ENCODE data around the gene FGD6.
"Not testable (repeated sequence)": the region's sequence is repeated elsewhere in the genome, so short reads cannot be mapped to it uniquely, and the experiment has no call there.

Gene FGD6

GRCh38 chr12:95204141-95204866 is 13.0 kb downstream of the FGD6 start:
- no peak for FAIRE-seq

- no peak for FAIRE-seq
Observed at GRCh38 chr12:95203487-95204030, 13.7 kb downstream of the FGD6 start.

GRCh38 chr12:95202691-95203486 is 14.4 kb downstream of the FGD6 start:
- FAIRE-seq: no peak

- FAIRE-seq: no peak
Observed at GRCh38 chr12:95201056-95201670, 16.1 kb downstream of the FGD6 start.

- FAIRE-seq: no peak
Observed at GRCh38 chr12:95200128-95200894, 17.0 kb downstream of the FGD6 start.

- no peak for FAIRE-seq
Observed at GRCh38 chr12:95198914-95199313, 18.4 kb downstream of the FGD6 start.

GRCh38 chr12:95197636-95198035 is 19.6 kb downstream of the FGD6 start:
- no peak for FAIRE-seq

- not testable (repeated sequence) for FAIRE-seq
Observed at GRCh38 chr12:95196875-95197569, 20.2 kb downstream of the FGD6 start.

GRCh38 chr12:95195122-95195521 is 22.1 kb downstream of the FGD6 start:
- no peak for FAIRE-seq

- no peak for FAIRE-seq
Observed at GRCh38 chr12:95193139-95193538, 24.1 kb downstream of the FGD6 start.

GRCh38 chr12:95192271-95192670 is 25.0 kb downstream of the FGD6 start:
- no peak for FAIRE-seq

- no peak for FAIRE-seq
Observed at GRCh38 chr12:95191060-95191696, 26.1 kb downstream of the FGD6 start.

GRCh38 chr12:95187865-95188415 is 29.3 kb downstream of the FGD6 start:
- FAIRE-seq: no peak

- FAIRE-seq: no peak
Observed at GRCh38 chr12:95185854-95186253, 31.4 kb downstream of the FGD6 start.

GRCh38 chr12:95185072-95185471 is 32.2 kb downstream of the FGD6 start:
- no peak for FAIRE-seq

GRCh38 chr12:95184121-95184520 is 33.1 kb downstream of the FGD6 start:
- no peak for FAIRE-seq

- no peak for FAIRE-seq
Observed at GRCh38 chr12:95182868-95183415, 34.3 kb downstream of the FGD6 start.

GRCh38 chr12:95181103-95181502 is 36.2 kb downstream of the FGD6 start:
- no peak for FAIRE-seq

GRCh38 chr12:95179011-95179410 is 38.3 kb downstream of the FGD6 start:
- FAIRE-seq: no peak

- FAIRE-seq: no peak
Observed at GRCh38 chr12:95178136-95178535, 39.1 kb downstream of the FGD6 start.

GRCh38 chr12:95177201-95177768 is 40.0 kb downstream of the FGD6 start:
- FAIRE-seq: no peak
